Stimulated activated CD4-positive, alpha-beta T cell treated with anti-CD3 and anti-CD28 coated beads, Interleukin-2, amount 100 ng/mL, for 48 hours (primary cell): ENCODE results near the gene CYLD.

Experiments
- DNase-seq, 2 donors: peaks; one replicate each; pipeline ENCODE4 v3.0.0-alpha.2; 2020

Gene CYLD

GRCh38 chr16:50741781-50742575 lies at the start of gene CYLD:
Gene CYLD (plus strand): TSS chr16:50742086. CDS start chr16:50749699, 7,613 bp downstream.
- peak; percentile 98 for DNase-seq

- no peak for DNase-seq
Measured at GRCh38 chr16:50692644-50692998, 49.3 kb upstream of the CYLD start.

GRCh38 chr16:50692999-50693781 lies 48.7 kb upstream of the CYLD start, which contains the start of gene NOD2:
Gene NOD2 (plus strand): TSS chr16:50693606. CDS start chr16:50699496, 5,890 bp downstream.
- DNase-seq = no peak

- no peak for DNase-seq
Measured at GRCh38 chr16:50694206-50694605, 47.7 kb upstream of the CYLD start.

GRCh38 chr16:50695017-50696000 lies 46.6 kb upstream of the CYLD start:
- no peak for DNase-seq

GRCh38 chr16:50696126-50696525 lies 45.8 kb upstream of the CYLD start:
- DNase-seq = no peak

- DNase-seq = peak; percentile 47 to 60
Measured at GRCh38 chr16:50696575-50697420, 45.1 kb upstream of the CYLD start.

GRCh38 chr16:50697421-50697715 lies 44.5 kb upstream of the CYLD start:
- DNase-seq = no peak

GRCh38 chr16:50697881-50698767 lies 43.8 kb upstream of the CYLD start:
- peak; percentile 42 to 59 for DNase-seq

GRCh38 chr16:50699326-50700159 lies 42.3 kb upstream of the CYLD start:
- DNase-seq = peak; percentile 60 to 61

GRCh38 chr16:50702725-50703124 lies 39.2 kb upstream of the CYLD start:
- DNase-seq = no peak

- no peak for DNase-seq
Measured at GRCh38 chr16:50704245-50704644, 37.6 kb upstream of the CYLD start.

GRCh38 chr16:50705436-50706110 lies 36.3 kb upstream of the CYLD start:
- DNase-seq = no peak

GRCh38 chr16:50706250-50706649 lies 35.6 kb upstream of the CYLD start:
- DNase-seq = no peak

- DNase-seq = peak in 1 of 2 donors; percentile 34
Measured at GRCh38 chr16:50708373-50709060, 33.4 kb upstream of the CYLD start.

- no peak for DNase-seq
Measured at GRCh38 chr16:50709061-50709684, 32.7 kb upstream of the CYLD start.

- no peak for DNase-seq
Measured at GRCh38 chr16:50709980-50710379, 31.9 kb upstream of the CYLD start.

GRCh38 chr16:50711040-50711439 lies 30.8 kb upstream of the CYLD start:
- DNase-seq = no peak
